Measurements from ENCODE around the gene NDC80. TPM values are rescaled to one million over a fixed set of nuclear protein-coding genes. Genes with fewer than 3 reads are reported as not detected.

NDC80 gene
- total and polyA plus RNA-seq, 9 of the 15 experiments (the other 6 are each of a cell fraction or from before 2014, with no cell fraction given): 65.2 to 97.9 (median 83.3) TPM

Small RNA genes within 50 kb of the gene (small RNA-seq; reads per million reads assigned to genes)
- gene RF00019: not detected
- not detected for gene RF01233
- not detected for gene RNU6-340P

Other genes starting within 250 kb of the NDC80 start
- gene METTL4, start 52 bp upstream of the NDC80 start, total RNA-seq (2014; rRNA removed): 7.9 and 12.3 TPM in 2 replicates
- gene METTL4, start 52 bp upstream of the NDC80 start, total RNA-seq (2014; rRNA removed; fragmentation: Illumina TruSeq; extraction: Trizol): 25.6 and 27.9 TPM in 2 replicates
- gene METTL4, start 52 bp upstream of the NDC80 start, total RNA-seq (2015; rRNA removed; fragmentation: Illumina TruSeq; extraction: Trizol): 17.2 and 19.8 TPM in 2 replicates
- gene METTL4, start 52 bp upstream of the NDC80 start, total RNA-seq (2021): 19.3 and 22.5 TPM in 2 replicates
- gene METTL4, start 52 bp upstream of the NDC80 start, polyA plus RNA-seq (2011; rRNA removed): 26.6 and 28.2 TPM in 2 replicates
- gene METTL4, start 52 bp upstream of the NDC80 start, polyA plus RNA-seq (2014; fragmentation: Illumina TruSeq; extraction: Trizol): 19.8 and 22.1 TPM in 2 replicates
- gene METTL4, start 52 bp upstream of the NDC80 start, polyA plus RNA-seq (2014; fragmentation: Nextera tagmentation; extraction: Ambion mirVana): 10 to 100 TPM; 27.1 to 32.8 TPM
- 17.0 and 18.5 TPM in 2 replicates for gene METTL4, start 52 bp upstream of the NDC80 start, polyA plus RNA-seq (2014; rRNA removed)
- 68.5 and 83.0 TPM in 2 replicates for gene SMCHD1, start 84.2 kb downstream of the NDC80 start, total RNA-seq (2014; rRNA removed)
- 119 and 130 TPM in 2 replicates for gene SMCHD1, start 84.2 kb downstream of the NDC80 start, total RNA-seq (2014; rRNA removed; fragmentation: Illumina TruSeq; extraction: Trizol)
- gene SMCHD1, start 84.2 kb downstream of the NDC80 start, total RNA-seq (2015; rRNA removed; fragmentation: Illumina TruSeq; extraction: Trizol): 131 and 144 TPM in 2 replicates
- gene SMCHD1, start 84.2 kb downstream of the NDC80 start, total RNA-seq (2021): 65.2 and 71.1 TPM in 2 replicates
- 71.4 and 72.7 TPM in 2 replicates for gene SMCHD1, start 84.2 kb downstream of the NDC80 start, polyA plus RNA-seq (2011; rRNA removed)
- gene SMCHD1, start 84.2 kb downstream of the NDC80 start, polyA plus RNA-seq (2014; fragmentation: Illumina TruSeq; extraction: Trizol): 64.4 and 76.4 TPM in 2 replicates
- gene SMCHD1, start 84.2 kb downstream of the NDC80 start, polyA plus RNA-seq (2014; fragmentation: Nextera tagmentation; extraction: Ambion mirVana): 1 to 10 TPM; 6.3 to 6.6 TPM
- gene SMCHD1, start 84.2 kb downstream of the NDC80 start, polyA plus RNA-seq (2014; rRNA removed): 48.5 and 58.2 TPM in 2 replicates

Data from K562 (cell line).